ENCODE results near the gene EIF2A.
"Not testable (repeated sequence)": the region's sequence is repeated elsewhere in the genome, so short reads cannot be mapped to it uniquely, and the experiment has no call there.

The EIF2A gene

GRCh38 chr3:150546226-150547044, at the start of gene EIF2A, which contains the start of gene SERP1:
Gene EIF2A, plus strand, starts transcription at chr3:150546787. Its CDS starts 16 bp downstream, at chr3:150546803.
Gene SERP1, minus strand, starts transcription at chr3:150546496. Its CDS starts 361 bp downstream, at chr3:150546135.
- peak; percentile 100 for DNase-seq (ENCODE audit: low read depth, low spot score)

DNA sequence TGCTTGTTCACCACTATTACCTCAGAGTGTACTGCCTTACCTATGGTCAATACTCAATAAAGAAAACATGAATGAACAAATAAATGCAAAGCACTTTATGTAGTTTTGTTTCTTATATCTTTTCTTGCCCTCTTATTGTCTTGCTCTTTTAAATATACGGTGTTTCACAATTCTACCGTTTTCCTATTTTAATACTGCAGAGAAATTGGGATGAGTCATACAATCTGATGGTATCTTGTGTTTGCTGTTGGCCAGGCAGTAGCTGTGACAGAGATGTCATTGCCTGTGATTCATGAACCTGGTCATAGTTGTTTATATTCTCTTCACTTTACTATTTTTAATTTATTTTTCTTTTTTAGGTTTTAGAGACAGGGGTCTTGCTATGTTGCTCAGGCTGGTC, 48.6 kb upstream of the EIF2A start:
- no peak for DNase-seq (ENCODE audit: low read depth, low spot score)

DNA sequence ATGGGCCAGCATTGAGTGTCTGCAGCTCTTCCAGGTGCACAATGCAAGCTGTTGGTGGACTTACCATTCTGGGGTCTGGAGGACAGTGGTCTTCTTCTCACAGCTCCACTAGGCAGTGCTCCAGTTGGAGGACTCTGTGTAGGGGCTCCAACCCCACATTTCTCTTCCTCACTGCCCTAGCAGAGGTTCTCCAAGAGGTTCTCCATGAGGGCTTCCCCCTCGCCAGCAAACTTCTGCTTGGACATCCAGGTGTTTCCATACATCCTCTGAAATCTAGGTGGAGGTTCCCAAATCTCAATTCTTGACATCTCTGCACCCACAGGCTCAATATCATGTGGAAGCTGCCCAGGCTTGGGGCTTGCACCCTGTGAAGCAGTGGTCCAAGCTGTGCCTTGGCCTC, 45.6 kb upstream of the EIF2A start:
- not testable (repeated sequence) for DNase-seq (ENCODE audit: low read depth, low spot score)

DNA sequence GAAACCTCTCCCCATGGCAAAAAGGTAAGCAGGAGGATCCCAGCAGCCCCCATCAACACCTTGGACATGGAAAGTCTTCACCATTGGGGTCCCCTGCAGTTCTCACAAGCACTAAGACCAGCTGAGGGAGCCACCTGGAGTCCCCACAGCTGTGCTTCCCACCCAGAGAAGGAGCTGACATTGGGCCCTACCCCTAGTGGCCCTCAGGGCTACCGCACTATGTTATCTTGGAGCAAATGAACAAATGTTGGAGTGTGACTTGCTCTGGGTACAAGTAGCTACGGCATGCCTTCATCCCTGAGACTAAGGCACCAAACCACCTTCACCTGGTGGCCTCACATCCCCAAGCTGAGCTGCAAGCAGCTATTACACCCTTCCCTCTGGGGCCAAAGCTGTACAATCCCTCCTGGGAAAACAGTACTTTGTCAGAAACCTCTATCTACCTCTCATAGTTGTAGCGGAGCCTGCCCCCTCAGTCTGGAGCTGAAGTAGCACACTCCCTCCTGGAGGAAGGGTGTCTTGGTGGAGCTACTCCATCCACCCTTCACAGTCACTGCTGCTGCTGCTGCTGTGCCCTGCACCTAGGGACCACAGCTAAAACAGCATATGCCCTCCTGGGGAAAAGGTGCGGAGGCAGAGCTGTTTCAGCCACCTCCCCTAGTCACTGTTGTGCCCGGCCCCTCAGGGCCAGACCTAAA, 43.0 kb upstream of the EIF2A start:
- DNase-seq (ENCODE audit: low read depth, low spot score), result no peak

DNA sequence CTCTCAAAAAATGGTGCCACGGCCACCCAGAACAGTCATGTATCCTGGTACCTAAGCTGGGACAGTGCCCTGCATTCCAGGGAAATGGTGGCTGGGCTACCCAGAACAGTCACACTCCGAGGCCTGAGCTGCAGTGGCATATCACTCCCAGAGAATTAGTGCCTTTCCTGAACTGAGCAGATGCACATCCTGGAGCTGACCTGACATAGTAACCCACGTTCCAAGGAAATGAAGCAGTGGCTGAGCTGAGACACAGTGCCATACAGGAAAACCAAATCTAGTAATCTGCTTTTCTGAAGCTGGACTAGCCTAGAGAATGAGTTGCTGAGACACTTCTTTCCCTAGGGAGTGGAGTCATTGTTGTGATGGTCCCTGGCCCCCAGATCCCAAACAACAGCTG, 42.1 kb upstream of the EIF2A start:
- no peak for DNase-seq (ENCODE audit: low read depth, low spot score)

DNA sequence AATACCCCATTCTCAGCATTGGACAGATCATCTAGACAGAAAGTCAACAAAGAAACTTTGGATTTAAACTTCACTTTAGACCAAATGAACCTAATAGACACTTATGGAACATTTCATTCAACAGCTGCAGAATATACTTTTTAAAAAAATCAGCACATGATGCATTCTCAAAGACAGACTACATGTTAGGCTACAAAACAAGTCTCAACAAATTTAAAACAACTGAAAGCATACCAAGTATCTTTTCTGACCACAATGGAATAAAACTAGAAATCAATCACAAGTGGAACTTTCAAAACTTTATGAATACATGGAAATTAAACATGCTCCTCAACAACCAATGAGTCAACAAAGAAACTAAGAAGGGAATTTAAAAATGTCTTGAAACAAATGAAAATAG, 38.2 kb upstream of the EIF2A start:
- DNase-seq (ENCODE audit: low read depth, low spot score), result no peak

GRCh38 chr3:150509780-150510179, 36.8 kb upstream of the EIF2A start:
- no peak for DNase-seq (ENCODE audit: low read depth, low spot score)

DNA sequence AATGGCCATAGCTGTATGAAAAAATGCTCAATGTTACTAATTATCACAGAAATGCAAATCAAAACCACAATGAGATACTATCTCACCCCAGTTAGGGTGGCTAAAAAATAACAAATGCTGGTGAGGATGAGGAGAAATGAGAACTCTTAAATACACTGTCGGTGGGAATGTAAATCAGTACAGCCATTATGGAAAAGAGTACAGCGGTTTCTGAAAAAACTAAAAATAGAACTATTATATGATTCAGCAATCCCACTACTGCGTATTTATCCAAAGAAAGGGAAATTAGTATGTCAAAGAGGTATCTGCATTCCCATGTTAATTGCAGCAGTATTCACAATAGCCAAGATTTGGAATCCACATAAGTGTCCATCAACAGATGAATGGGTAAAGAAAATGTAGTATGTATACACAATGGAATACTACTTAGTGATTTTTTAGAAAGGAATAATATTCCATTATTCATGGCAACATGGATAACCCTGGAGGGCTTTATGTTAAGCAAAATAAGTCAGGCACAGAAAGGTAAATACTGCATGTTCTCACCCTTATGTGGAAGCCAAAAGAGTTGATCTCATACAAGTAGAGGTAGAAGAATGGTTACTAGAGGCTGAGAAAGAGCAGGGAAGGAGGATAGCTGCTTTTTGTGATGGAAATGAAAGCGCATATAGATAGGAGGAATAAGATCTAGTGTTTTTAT, 35.3 kb upstream of the EIF2A start:
- DNase-seq (ENCODE audit: low read depth, low spot score), result no peak

- no peak for DNase-seq (ENCODE audit: low read depth, low spot score)
These were observed 31.4 kb upstream of the EIF2A start for GRCh38 chr3:150515210-150515609.

DNA sequence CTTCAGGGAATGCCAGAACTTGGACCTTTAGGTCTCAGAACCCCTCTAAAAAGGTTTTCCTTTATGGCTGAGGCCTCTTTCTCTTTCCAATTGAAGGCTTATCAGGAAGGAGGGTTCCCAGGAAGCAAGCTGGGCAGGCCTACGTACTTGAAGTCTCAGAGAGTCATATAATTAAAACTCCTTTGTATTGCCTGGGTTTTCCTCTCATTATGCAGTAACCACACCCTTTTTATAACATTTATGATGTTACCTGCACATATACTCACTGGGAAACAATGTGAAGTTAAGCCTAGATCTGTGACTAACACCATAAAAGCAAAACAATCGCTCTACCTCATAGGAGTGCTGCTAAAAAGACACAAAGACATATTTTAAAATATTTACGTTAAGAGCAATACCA, 27.6 kb upstream of the EIF2A start:
- no peak for DNase-seq (ENCODE audit: low read depth, low spot score)

- no peak for DNase-seq (ENCODE audit: low read depth, low spot score)
These were observed 26.2 kb upstream of the EIF2A start for GRCh38 chr3:150520408-150520807.

- no peak for DNase-seq (ENCODE audit: low read depth, low spot score)
These were observed 25.1 kb upstream of the EIF2A start for GRCh38 chr3:150521463-150521862.

- DNase-seq (ENCODE audit: low read depth, low spot score), result no peak
These were observed 23.0 kb upstream of the EIF2A start for GRCh38 chr3:150523538-150523937.

- DNase-seq (ENCODE audit: low read depth, low spot score), result no peak
These were observed 18.9 kb upstream of the EIF2A start for GRCh38 chr3:150527464-150528255.

- DNase-seq (ENCODE audit: low read depth, low spot score), result no peak
These were observed 18.2 kb upstream of the EIF2A start for GRCh38 chr3:150528354-150528797.

- DNase-seq (ENCODE audit: low read depth, low spot score), result no peak
These were observed 14.8 kb upstream of the EIF2A start for GRCh38 chr3:150531775-150532174.

GRCh38 chr3:150535204-150535603, 11.4 kb upstream of the EIF2A start:
- no peak for DNase-seq (ENCODE audit: low read depth, low spot score)

DNA sequence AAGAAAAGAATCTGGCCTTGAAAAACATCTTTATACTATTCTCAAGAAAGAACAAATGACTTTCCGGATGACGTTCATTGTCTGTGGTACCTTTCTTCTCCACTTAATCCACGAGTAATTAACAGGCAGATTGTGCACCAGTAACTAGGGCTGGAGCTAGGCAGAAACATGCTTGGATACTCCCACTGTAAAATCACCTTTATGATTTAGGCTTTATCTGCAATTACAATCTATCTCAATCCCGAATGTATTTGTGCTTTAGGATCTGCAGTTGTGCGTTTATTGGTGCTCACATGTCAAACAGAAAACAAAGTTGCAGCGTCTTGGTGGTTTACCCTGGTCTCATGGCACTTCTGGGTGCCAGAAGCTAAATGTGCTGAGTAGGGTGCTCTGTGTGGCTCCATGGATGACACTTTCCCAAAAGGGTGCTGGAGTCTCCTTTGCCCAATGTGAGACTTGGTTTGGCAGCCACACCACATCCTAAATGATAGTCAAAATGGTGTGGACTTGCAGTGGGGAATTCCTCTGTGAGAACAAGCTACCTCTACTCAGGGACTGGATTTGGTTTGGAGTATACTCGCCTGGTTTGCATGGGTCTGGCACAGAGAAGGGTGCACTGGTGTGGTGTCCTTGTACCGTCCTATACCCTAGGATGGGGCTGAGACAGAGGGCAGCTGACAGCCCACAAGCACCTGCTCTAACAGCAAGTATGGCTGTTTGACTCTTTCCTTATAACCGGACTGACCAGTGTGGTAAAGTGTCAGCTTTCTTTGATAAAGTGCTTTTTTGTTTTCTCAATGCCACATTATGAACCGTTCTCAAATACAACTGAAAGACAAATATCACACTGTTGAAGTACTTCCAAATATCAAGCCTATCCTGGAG, 8.0 kb upstream of the EIF2A start:
- no peak for DNase-seq (ENCODE audit: low read depth, low spot score)

DNA sequence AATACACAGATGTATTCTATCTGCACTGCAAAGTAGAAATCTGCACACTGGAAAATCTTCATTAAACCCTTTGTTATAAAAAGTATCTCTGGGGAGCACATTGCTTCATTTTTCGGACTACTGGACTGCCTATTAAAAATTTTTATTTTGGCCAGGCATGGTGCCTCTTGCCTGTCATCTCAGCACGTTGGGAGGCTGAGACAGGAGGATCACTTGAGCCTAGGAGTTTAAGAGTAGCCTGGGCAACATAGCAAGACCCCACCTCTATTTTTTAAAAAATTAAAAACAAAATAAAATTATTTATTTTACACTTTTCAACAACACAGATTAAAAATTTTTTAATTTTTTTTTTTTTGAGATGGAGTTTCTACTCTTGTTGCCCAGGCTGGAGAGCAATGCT, 6.3 kb upstream of the EIF2A start:
- DNase-seq (ENCODE audit: low read depth, low spot score), result no peak

- DNase-seq (ENCODE audit: low read depth, low spot score), result no peak
These were observed 5.6 kb upstream of the EIF2A start for GRCh38 chr3:150540991-150541390.
